Measurements from ENCODE around the gene DBF4B.
A peak's percentile ranks its signal among the peaks of the same experiment; 100 is the strongest.
"Not testable (repeated sequence)": the region's sequence is repeated elsewhere in the genome, so short reads cannot be mapped to it uniquely, and the experiment has no call there.

Gene DBF4B, protein sequence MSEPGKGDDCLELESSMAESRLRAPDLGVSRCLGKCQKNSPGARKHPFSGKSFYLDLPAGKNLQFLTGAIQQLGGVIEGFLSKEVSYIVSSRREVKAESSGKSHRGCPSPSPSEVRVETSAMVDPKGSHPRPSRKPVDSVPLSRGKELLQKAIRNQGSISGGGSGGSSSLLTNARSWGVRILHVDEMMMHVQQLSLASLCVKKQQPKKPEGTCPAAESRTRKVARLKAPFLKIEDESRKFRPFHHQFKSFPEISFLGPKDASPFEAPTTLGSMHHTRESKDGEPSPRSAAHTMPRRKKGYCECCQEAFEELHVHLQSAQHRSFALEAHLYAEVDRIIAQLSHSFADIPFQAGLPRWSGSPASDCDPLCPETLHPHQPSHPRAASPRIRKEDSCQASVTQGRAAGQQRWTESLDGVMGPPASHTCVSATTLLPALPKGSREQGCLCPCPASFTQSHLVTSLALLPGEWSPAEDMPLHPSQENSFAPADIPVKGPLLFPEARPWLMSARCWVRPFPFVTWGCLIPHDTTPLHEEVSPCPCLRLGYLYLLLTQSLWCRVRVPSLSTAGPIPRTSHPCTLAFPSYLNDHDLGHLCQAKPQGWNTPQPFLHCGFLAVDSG

DNA sequence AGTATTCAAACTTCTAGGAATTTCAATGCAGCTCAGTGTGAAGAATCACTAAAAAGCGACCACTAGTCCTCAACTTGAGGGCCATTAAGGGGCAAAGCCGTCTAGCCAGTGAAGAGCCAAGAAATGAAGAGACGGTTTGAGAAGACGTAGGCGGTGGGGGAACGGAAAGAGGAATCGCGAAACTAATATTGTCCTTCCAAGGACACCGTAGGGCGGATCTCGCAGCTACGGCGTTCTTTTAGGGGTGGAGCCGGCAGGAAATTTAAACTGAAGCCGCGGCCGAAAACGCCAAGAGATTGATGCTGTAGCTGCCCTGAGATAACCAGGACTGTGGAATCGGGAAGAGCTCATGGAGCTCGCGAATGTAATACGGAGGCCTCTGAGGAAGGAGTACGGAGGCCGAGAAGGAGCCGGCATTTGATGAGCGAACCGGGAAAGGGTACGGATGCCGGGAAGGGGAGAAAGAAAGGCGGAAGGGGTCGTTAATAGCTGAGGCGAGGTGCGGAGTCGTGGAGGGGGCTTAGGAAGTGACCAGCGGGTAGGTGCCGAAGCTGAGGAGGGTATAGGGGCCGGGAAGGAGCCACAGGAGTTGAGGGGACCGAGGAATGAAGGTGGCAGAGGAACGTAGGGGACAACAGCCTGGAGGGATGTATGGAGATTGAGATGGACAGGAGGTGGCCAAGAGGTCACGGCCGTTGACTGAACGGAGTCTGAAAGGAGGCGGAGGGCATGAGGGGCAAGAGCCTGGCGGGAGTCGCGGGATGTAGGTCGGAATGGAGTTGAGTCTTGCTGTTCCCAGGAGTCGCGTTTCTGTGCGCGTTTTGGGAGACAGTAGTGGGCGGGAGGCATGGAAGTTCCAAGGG, at the start of gene DBF4B:
Gene DBF4B (plus strand): TSS at position 265 of the 863 bp plus-strand sequence. CDS start 156 bp downstream, at position 421.
- Histone ChIP-seq H3K9me3 (ENCODE audit: insufficient read depth, low read depth, low read length) (no peaks in the 10 kb centered on the region), H3K27me3 (ENCODE audit: insufficient read depth, low read length) (peaks cover 5% of the 10 kb centered on the region; the same call in 1 of the 2 replicates), H3K4me1 (ENCODE audit: insufficient read depth, low read length) (peaks cover 3% of the 10 kb centered on the region; the same call in 1 of the 2 replicates), H3K9ac (ENCODE audit: low read depth, low read length) (peak within 1 kb of the TSS; percentile 87), H3K36me3 (ENCODE audit: insufficient read depth, low read depth, low read length) (peaks cover 2% of the 10 kb centered on the region; the same call in 1 of the 2 replicates), H3K4me3 (ENCODE audit: low read length) (peak within 1 kb of the TSS; percentile 85), H3K27ac (ENCODE audit: low read length) (peak within 1 kb of the TSS; percentile 6)

DNA sequence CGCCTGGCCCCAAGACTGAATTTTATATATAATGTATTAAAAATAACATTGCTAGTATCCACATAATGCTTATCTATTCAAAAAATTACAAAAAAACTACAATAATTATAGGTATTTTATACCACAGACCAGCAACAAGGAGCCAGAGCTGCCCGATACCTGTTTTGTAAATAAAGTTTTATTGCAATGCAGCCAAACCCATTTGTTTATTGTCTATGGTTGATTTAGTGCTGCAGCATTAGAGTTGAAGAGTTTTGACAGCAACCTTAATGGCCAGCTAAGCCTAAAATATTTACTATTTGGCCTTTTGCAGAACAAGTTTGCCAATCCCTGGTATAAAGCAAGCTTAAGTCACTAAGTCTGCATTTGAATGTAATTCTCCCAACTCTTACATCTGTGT, 46.6 kb upstream of the DBF4B start:
- Histone ChIP-seq H3K36me3 (ENCODE audit: insufficient read depth, low read depth, low read length) (no peaks in the 10 kb centered on the region), H3K27me3 (ENCODE audit: insufficient read depth, low read length) (peaks cover 12% of the 10 kb centered on the region), H3K4me3 (ENCODE audit: low read length) (no peak overlapping the region), H3K4me1 (ENCODE audit: insufficient read depth, low read length) (no peaks in the 10 kb centered on the region), H3K9me3 (ENCODE audit: insufficient read depth, low read depth, low read length) (no peaks in the 10 kb centered on the region), H3K27ac (ENCODE audit: low read length) (no peak overlapping the region), H3K9ac (ENCODE audit: low read depth, low read length) (no peak overlapping the region)

DNA sequence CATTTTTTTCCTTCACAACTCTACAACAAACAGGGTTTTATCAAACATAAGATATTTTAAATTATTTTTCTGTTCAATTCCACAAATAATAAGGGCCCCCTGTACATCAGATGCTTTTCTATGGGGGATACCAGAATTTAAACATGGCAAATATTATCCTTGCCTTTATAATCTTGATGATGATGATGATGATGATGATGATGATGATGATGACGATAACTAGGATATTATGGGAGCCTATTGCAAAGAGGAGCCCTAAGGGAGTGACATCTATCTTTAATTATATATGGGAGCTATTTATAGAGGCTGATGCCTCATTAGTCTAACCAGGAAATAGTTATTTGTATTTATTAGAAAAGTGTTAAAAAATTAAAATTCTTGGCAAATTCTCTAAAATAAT, 45.4 kb upstream of the DBF4B start:
- H3K4me3 ChIP-seq (ENCODE audit: low read length): no peak overlapping the region
- H3K36me3 ChIP-seq (ENCODE audit: insufficient read depth, low read depth, low read length): no peaks in the 10 kb centered on the region
- no peaks in the 10 kb centered on the region for H3K9me3 ChIP-seq (ENCODE audit: insufficient read depth, low read depth, low read length)
- no peaks in the 10 kb centered on the region; the same call in 1 of the 2 replicates for H3K27me3 ChIP-seq (ENCODE audit: insufficient read depth, low read length)
- no peak overlapping the region for H3K9ac ChIP-seq (ENCODE audit: low read depth, low read length)
- H3K27ac ChIP-seq (ENCODE audit: low read length): no peak overlapping the region
- no peaks in the 10 kb centered on the region for H3K4me1 ChIP-seq (ENCODE audit: insufficient read depth, low read length)

DNA sequence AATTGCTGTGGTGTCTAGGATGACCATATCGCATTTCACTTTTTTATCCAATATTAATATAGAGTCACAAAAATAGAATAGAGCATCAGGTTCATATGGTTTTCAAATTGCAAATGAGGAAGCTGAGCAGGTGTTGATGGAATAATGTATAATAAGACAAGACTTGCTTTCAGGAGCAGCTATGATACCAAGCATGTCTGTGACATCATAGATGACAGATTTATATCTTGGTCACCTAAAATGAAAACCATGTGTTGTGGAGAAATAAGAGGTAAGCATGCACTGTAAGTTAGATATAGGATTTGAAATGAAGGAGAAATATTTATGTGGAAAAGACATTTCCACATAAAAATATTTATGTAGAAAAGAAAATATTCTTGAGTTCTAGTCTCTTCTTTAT, 43.6 kb upstream of the DBF4B start:
- Histone ChIP-seq H3K9ac (ENCODE audit: low read depth, low read length) (no peak overlapping the region), H3K36me3 (ENCODE audit: insufficient read depth, low read depth, low read length) (no peaks in the 10 kb centered on the region), H3K9me3 (ENCODE audit: insufficient read depth, low read depth, low read length) (no peaks in the 10 kb centered on the region), H3K27me3 (ENCODE audit: insufficient read depth, low read length) (no peaks in the 10 kb centered on the region), H3K4me3 (ENCODE audit: low read length) (no peak overlapping the region), H3K27ac (ENCODE audit: low read length) (no peak overlapping the region), H3K4me1 (ENCODE audit: insufficient read depth, low read length) (no peaks in the 10 kb centered on the region)

DNA sequence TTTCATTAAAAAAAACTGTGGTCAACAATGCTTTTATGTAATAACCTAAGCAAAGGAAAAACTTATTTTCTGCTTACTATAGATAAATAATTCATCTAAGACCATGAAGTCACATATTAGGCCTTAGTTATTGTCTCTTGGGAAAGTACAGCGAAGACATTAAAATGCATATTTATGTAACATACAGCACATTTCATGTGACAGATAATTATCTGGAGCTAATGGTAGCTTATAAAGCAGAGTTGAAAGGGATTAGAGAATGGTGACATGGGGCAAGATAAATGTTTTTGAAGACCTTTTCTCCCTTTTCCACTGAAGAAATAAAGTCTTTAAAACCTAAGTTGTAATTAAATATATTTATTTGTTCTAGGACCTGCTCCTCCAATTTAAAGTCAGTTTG, 42.5 kb upstream of the DBF4B start:
- Histone ChIP-seq H3K9me3 (ENCODE audit: insufficient read depth, low read depth, low read length) (no peaks in the 10 kb centered on the region), H3K4me1 (ENCODE audit: insufficient read depth, low read length) (no peaks in the 10 kb centered on the region), H3K9ac (ENCODE audit: low read depth, low read length) (no peak overlapping the region), H3K27ac (ENCODE audit: low read length) (no peak overlapping the region), H3K27me3 (ENCODE audit: insufficient read depth, low read length) (no peaks in the 10 kb centered on the region), H3K4me3 (ENCODE audit: low read length) (no peak overlapping the region), H3K36me3 (ENCODE audit: insufficient read depth, low read depth, low read length) (no peaks in the 10 kb centered on the region)

DNA sequence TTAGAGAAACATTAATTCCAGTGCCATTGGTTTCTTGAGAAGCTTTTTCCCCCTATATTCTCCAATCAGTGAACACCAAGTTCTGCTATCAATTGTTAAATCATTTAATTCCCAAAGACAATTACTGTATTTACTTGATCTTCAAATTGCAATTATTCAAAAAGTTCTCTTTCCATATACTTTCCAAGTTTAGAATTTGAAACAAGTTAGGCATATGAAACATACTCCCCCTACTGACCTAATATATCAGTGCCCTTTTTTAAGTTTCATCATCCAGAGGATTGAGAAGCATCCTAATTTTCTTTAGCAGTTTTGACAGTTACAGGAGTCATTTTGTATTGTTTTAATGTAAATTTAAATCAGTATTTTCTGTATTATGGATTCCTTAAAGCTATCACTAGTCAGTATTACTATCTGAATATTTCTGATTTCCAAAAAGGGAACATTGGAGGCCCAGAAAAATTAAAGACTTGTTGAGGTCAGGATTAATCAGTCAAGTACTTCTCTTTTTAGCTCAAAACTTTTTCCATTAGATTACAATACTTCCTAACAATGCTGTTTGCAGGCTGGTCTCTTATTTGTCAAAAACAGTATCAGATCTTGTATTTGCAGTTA, 35.9 kb upstream of the DBF4B start:
- H3K36me3 ChIP-seq (ENCODE audit: insufficient read depth, low read depth, low read length): peaks cover 8% of the 10 kb centered on the region
- H3K27ac ChIP-seq (ENCODE audit: low read length): no peak overlapping the region
- no peaks in the 10 kb centered on the region for H3K4me1 ChIP-seq (ENCODE audit: insufficient read depth, low read length)

DNA sequence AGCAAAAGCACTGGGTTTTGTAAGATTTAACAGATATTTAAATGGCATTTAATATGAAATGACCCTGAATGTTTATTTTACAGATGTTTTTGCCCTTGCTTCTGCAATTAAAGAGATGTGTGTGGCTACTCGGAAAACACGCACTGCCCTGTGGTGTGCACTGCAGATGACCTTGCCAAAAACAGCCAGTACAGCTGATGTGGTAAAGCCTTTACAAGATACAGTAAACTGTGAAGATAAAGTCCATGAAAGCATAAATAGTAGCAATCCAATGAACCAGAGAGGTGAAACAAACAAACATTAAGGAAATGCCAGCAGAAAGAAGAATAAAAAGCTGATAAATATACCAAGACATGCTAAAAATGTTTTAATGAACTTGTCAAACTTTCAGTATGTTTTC, 34.6 kb upstream of the DBF4B start:
- Histone ChIP-seq H3K27ac (ENCODE audit: low read length) (no peak overlapping the region), H3K4me1 (ENCODE audit: insufficient read depth, low read length) (no peaks in the 10 kb centered on the region), H3K27me3 (ENCODE audit: insufficient read depth, low read length) (no peaks in the 10 kb centered on the region), H3K4me3 (ENCODE audit: low read length) (no peak overlapping the region), H3K36me3 (ENCODE audit: insufficient read depth, low read depth, low read length) (peaks cover 21% of the 10 kb centered on the region), H3K9me3 (ENCODE audit: insufficient read depth, low read depth, low read length) (no peaks in the 10 kb centered on the region), H3K9ac (ENCODE audit: low read depth, low read length) (no peak overlapping the region)

More for the DNA sequence above, 35.9 kb upstream of the DBF4B start:
- H3K9me3 ChIP-seq (ENCODE audit: insufficient read depth, low read depth, low read length): no peaks in the 10 kb centered on the region
- no peak overlapping the region for H3K4me3 ChIP-seq (ENCODE audit: low read length)
- H3K27me3 ChIP-seq (ENCODE audit: insufficient read depth, low read length): no peaks in the 10 kb centered on the region
- no peak overlapping the region for H3K9ac ChIP-seq (ENCODE audit: low read depth, low read length)

DNA sequence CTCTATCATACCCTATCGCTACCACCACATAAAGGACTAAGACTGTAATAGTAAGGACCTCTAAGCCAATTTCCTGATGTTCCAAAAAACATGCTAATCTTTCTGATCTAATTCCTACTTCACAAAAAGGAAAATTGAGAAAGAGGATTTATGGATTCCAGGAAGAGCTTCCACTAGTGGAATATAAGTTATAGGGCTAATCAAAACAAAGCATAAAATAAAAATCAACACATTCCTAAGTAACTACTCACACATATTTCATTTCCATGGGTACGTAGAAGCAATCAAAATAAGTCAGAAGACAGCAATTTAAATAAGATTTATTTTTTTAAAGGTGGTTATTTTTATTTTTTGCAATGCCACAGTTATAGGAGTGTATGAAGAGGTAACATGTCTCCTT, 31.3 kb upstream of the DBF4B start:
- Histone ChIP-seq H3K27me3 (ENCODE audit: insufficient read depth, low read length) (no peaks in the 10 kb centered on the region), H3K4me1 (ENCODE audit: insufficient read depth, low read length) (no peaks in the 10 kb centered on the region), H3K9ac (ENCODE audit: low read depth, low read length) (no peak overlapping the region), H3K27ac (ENCODE audit: low read length) (no peak overlapping the region), H3K4me3 (ENCODE audit: low read length) (no peak overlapping the region), H3K9me3 (ENCODE audit: insufficient read depth, low read depth, low read length) (no peaks in the 10 kb centered on the region), H3K36me3 (ENCODE audit: insufficient read depth, low read depth, low read length) (peaks cover 47% of the 10 kb centered on the region)

DNA sequence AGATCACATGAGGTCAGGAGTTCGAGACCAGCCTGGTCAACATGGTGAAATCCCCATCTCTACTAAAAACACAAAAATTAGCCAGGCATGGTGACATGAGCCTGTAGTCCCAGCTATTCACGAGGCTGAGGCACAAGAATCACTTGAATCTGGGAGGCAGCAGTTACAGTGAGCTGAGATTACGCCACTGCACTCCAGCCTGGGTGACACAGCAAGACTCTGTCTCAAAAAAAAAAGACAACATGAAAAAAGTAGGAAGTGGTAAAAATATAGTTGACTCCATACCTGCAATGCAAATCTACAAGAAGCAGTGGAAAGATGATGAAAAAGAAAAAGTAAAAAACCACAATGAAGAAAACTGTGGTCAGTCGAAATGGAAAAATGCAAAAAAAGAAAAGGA, 25.2 kb upstream of the DBF4B start:
- H3K36me3 ChIP-seq (ENCODE audit: insufficient read depth, low read depth, low read length): peaks cover 59% of the 10 kb centered on the region
- H3K27ac ChIP-seq (ENCODE audit: low read length); H3K27me3 ChIP-seq (ENCODE audit: insufficient read depth, low read length); H3K4me1 ChIP-seq (ENCODE audit: insufficient read depth, low read length); H3K9ac ChIP-seq (ENCODE audit: low read depth, low read length); H3K9me3 ChIP-seq (ENCODE audit: insufficient read depth, low read depth, low read length); H3K4me3 ChIP-seq (ENCODE audit: low read length): not testable (repeated sequence)

DNA sequence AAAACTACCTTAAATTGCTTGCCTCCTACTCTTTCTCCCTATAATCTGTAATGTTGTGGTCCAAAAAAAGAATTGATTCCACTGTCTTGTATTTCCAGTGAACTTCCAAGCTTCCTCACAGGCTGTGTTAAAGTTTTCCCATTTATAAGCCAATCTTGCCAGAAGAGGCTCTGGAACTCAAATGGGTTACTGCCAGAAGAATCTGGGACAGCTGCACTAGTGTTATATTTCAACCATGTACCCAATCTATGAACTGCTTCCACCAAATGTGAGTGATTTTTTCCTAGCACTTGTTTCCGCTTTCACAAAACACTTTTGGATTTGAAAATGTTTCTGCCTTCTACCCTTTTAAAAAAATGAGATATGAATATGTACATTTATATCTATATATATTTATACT, 20.7 kb upstream of the DBF4B start:
- Histone ChIP-seq H3K27me3 (ENCODE audit: insufficient read depth, low read length) (no peaks in the 10 kb centered on the region), H3K27ac (ENCODE audit: low read length) (no peak overlapping the region), H3K4me3 (ENCODE audit: low read length) (no peak overlapping the region), H3K9ac (ENCODE audit: low read depth, low read length) (no peak overlapping the region), H3K4me1 (ENCODE audit: insufficient read depth, low read length) (peaks cover 5% of the 10 kb centered on the region; the same call in 1 of the 2 replicates), H3K9me3 (ENCODE audit: insufficient read depth, low read depth, low read length) (no peaks in the 10 kb centered on the region), H3K36me3 (ENCODE audit: insufficient read depth, low read depth, low read length) (peaks cover 23% of the 10 kb centered on the region)

DNA sequence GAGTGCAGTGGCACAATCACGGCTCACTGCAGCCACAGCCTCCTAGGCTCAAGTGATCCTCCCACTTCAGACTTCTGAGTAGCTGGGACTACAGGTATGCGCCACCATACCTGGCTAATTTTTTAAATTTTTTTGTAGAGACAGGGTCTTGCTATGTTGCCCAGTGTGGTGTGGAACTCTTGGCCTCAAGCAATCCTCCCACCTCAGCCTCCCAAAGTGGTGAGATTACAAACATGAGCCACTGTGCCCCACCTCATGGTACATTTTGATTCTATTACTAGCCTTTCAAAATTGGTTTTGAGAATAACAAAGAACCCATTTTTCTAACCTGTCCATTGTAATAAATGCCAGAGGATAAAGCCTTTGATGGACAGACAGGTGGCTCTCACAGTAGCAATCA, 20.3 kb upstream of the DBF4B start:
- Histone ChIP-seq H3K27ac (ENCODE audit: low read length) (no peak overlapping the region), H3K4me1 (ENCODE audit: insufficient read depth, low read length) (peaks cover 5% of the 10 kb centered on the region; the same call in 1 of the 2 replicates), H3K9me3 (ENCODE audit: insufficient read depth, low read depth, low read length) (no peaks in the 10 kb centered on the region), H3K4me3 (ENCODE audit: low read length) (peak overlapping the region; percentile 91; the same call in 1 of the 2 replicates), H3K27me3 (ENCODE audit: insufficient read depth, low read length) (no peaks in the 10 kb centered on the region), H3K36me3 (ENCODE audit: insufficient read depth, low read depth, low read length) (peaks cover 19% of the 10 kb centered on the region), H3K9ac (ENCODE audit: low read depth, low read length) (no peak overlapping the region; the same call in 1 of the 2 replicates)

Measured in iPS-20b (cell line).